ENCODE results near the gene CHST14.

DNA sequence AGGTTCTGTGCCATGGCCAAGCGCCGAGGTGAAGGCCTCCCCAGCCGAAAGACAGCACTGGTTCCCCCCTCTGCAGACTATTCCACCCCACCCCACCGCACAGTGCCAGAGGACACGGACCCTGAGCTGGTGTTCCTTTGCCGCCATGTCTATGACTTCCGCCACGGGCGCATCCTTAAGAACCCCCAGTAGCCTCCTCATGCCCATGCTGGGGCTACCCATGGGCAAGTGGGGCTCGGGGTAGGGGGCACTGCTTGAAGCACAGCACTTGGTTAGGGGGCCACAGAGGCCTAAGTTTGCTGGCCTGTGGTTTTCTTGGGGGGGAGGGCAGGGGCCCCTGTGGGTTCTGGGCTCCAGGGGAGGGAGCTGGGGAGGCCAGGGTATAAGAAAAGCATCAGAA lies 4.8 kb upstream of the CHST14 start:
- TF ChIP-seq, protein P1, sequence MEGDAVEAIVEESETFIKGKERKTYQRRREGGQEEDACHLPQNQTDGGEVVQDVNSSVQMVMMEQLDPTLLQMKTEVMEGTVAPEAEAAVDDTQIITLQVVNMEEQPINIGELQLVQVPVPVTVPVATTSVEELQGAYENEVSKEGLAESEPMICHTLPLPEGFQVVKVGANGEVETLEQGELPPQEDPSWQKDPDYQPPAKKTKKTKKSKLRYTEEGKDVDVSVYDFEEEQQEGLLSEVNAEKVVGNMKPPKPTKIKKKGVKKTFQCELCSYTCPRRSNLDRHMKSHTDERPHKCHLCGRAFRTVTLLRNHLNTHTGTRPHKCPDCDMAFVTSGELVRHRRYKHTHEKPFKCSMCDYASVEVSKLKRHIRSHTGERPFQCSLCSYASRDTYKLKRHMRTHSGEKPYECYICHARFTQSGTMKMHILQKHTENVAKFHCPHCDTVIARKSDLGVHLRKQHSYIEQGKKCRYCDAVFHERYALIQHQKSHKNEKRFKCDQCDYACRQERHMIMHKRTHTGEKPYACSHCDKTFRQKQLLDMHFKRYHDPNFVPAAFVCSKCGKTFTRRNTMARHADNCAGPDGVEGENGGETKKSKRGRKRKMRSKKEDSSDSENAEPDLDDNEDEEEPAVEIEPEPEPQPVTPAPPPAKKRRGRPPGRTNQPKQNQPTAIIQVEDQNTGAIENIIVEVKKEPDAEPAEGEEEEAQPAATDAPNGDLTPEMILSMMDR (IDR thresholded peaks at IDR 0.05): no peak
- TF ChIP-seq POLR2A (IDR thresholded peaks at IDR 0.05): no peak

Measured in breast epithelium (tissue), 3 donors.